K562 (cell line): ENCODE results near the gene PLIN5. TPM values are rescaled to one million over a fixed set of nuclear protein-coding genes. Genes with fewer than 3 reads are reported as not detected.

Source experiments
- ARID3B ChIP-seq: fragments of 250-450 bp; sonication (Bioruptor Pico); IDR thresholded peaks from 2 replicates; pipeline ENCODE4 v1.4.0; 2020; ENCODE audit warnings: borderline replicate concordance
- CTCF ChIP-seq, 3 experiments: IDR thresholded peaks in 2 of 3; conservative IDR thresholded peaks in 1 of 3; 2 replicates each; pipeline ENCODE4 v1.5.1; 2011 to 2012; ENCODE audit warnings: low read length in 3 of 3, mild to moderate bottlenecking in 3 of 3, control low read depth in 2 of 3, improper control_type of control experiment in 1 of 3, inconsistent platforms in 1 of 3, low read depth in 1 of 3, mixed read lengths in 1 of 3, moderate library complexity in 1 of 3; ENCODE audit not compliant: insufficient read depth in 2 of 3
- FOXJ3 ChIP-seq: sonication (generic); formaldehyde crosslinking; IDR thresholded peaks from 2 replicates; pipeline ENCODE4 v1.4.0; 2020; ENCODE audit warnings: mild to moderate bottlenecking, missing genetic modification reagents
- JUN ChIP-seq, 2 experiments: sonication (generic) in 1 of 2; formaldehyde crosslinking in 1 of 2; IDR thresholded peaks; 2 replicates each; pipeline versions ENCODE4 v1.6.1 to v1.8.0; 2012 to 2022; ENCODE audit warnings: borderline replicate concordance in 2 of 2, mild to moderate bottlenecking in 2 of 2, improper control_type of control experiment in 1 of 2, low read depth in 1 of 2, low read length in 1 of 2, missing genetic modification reagents in 1 of 2
- KAT2B ChIP-seq: IDR thresholded peaks from one replicate; pipeline ENCODE4 v1.6.1; 2012; ENCODE audit warnings: low read depth, mild to moderate bottlenecking, control low read depth, inconsistent platforms, low read length, moderate library complexity
- KAT8 ChIP-seq: fragments of 450-650 bp; IDR thresholded peaks from 2 replicates; pipeline ENCODE4 v1.6.1; 2016; ENCODE audit warnings: low read depth, mild to moderate bottlenecking
- MBD2 ChIP-seq: sonication (generic); IDR thresholded peaks from 2 replicates; pipeline ENCODE4 v1.6.1; 2016; ENCODE audit warnings: low read depth, borderline replicate concordance
- MYC ChIP-seq, 2 experiments: fragments of 250-450 bp in 1 of 2; sonication (Bioruptor Pico) in 1 of 2; IDR thresholded peaks; 2 replicates each; pipeline versions ENCODE4 v1.5.1 to v1.6.1; 2012 to 2021; ENCODE audit warnings: low read depth in 2 of 2, borderline replicate concordance in 1 of 2, improper control_type of control experiment in 1 of 2, low read length in 1 of 2, mild to moderate bottlenecking in 1 of 2, moderate library complexity in 1 of 2
- NONO ChIP-seq, 2 experiments: fragments of 200-400 bp in 1 of 2; fragments of 450-650 bp in 1 of 2; formaldehyde crosslinking in 1 of 2; IDR thresholded peaks; 2 replicates each; pipeline ENCODE4 v1.6.1; 2017; ENCODE audit warnings: low read depth in 2 of 2, mild to moderate bottlenecking in 2 of 2, moderate library complexity in 2 of 2, low read length in 1 of 2
- TGIF2 ChIP-seq: sonication (generic); formaldehyde crosslinking; IDR thresholded peaks from 2 replicates; pipeline ENCODE4 v1.8.1; 2022; ENCODE audit warnings: mild to moderate bottlenecking, missing genetic modification reagents, moderate library complexity
- THRB ChIP-seq: fragments of 450-650 bp; formaldehyde crosslinking; conservative IDR thresholded peaks from 2 replicates; pipeline ENCODE4 v1.4.0; 2022; ENCODE audit warnings: mild to moderate bottlenecking, missing genetic modification characterization
- ZNF398 ChIP-seq: fragments of 250-450 bp; sonication (Bioruptor Pico); IDR thresholded peaks from 2 replicates; pipeline ENCODE4 v1.8.0; 2021; ENCODE audit warnings: moderate library complexity, mild to moderate bottlenecking, inconsistent platforms
- ZNF507 ChIP-seq: conservative IDR thresholded peaks from 2 replicates; pipeline ENCODE4 v1.6.1; 2017; ENCODE audit warnings: missing genetic modification characterization, missing compliant biosample characterization
- ZNF778 ChIP-seq: fragments of 450-650 bp; formaldehyde crosslinking; IDR thresholded peaks from 2 replicates; pipeline ENCODE4 v1.4.0; 2020; ENCODE audit warnings: mild to moderate bottlenecking, moderate library complexity
- polyA plus RNA-seq, 8 experiments: library from polyadenylated mRNA; depleted of rRNA in 4 of 8; stranded (reverse) in 5 of 8; unstranded in 3 of 8; fragments of >200 nt; fragmentation: Nextera tagmentation in 2 of 8; fragmentation: Illumina TruSeq in 1 of 8; extraction: Ambion mirVana in 2 of 8; extraction: Trizol in 1 of 8; gene quantifications; 2 replicates each; pipeline versions ENCODE4 v1.2.1 to v1.2.3, GENCODE V29; 2011 to 2014; ENCODE audit warnings: inconsistent platforms in 1 of 8, missing spikeins in 1 of 8
- total RNA-seq, 7 experiments: library from RNA; depleted of rRNA in 6 of 7; stranded (reverse); fragments of >200 nt in 6 of 7; fragmentation: Illumina TruSeq in 2 of 7; extraction: Trizol in 2 of 7; gene quantifications; 2 replicates each; pipeline versions ENCODE4 v1.2.1 to v1.2.3, GENCODE V29; 2011 to 2021; ENCODE audit warnings: low replicate concordance in 1 of 7

PLIN5 gene
- total and polyA plus RNA-seq, 9 of the 15 experiments (the other 6 are each of a cell fraction or from before 2014, with no cell fraction given): 0.04 to 1.3 (median 0.50) TPM

- TF ChIP-seq ARID3B (CRISPR knock-in tag): no peak
- TF ChIP-seq ZNF507 (tag): no peak
- peak; percentile 87 for TF ChIP-seq MBD2
- TF ChIP-seq KAT8: no peak
- no peak for TF ChIP-seq JUN (IDR thresholded peaks at IDR 0.05; ENCODE audit: borderline replicate concordance, low read depth, low read length)
- no peak for TF ChIP-seq JUN (CRISPR knock-in tag; IDR thresholded peaks at IDR 0.05; ENCODE audit: borderline replicate concordance)
- TF ChIP-seq CTCF (IDR thresholded peaks at IDR 0.05 in 2 of 3, conservative IDR thresholded peaks at IDR 0.05 in 1 of 3; ENCODE audit: insufficient read depth in 2 of 3, low read depth in 1 of 3, low read length in 3 of 3): no peak
- no peak for TF ChIP-seq NONO (IDR thresholded peaks at IDR 0.05; ENCODE audit: low read depth in 2 of 2, low read length in 1 of 2)
- TF ChIP-seq TGIF2 (CRISPR knock-in tag): no peak
- no peak for TF ChIP-seq ZNF398 (CRISPR knock-in tag)
- no peak for TF ChIP-seq FOXJ3 (CRISPR knock-in tag)
- TF ChIP-seq THRB: no peak
- TF ChIP-seq ZNF778 (CRISPR knock-in tag): no peak
- no peak for TF ChIP-seq MYC (IDR thresholded peaks at IDR 0.05; ENCODE audit: low read depth, low read length)
- TF ChIP-seq MYC (CRISPR knock-in tag; IDR thresholded peaks at IDR 0.05; ENCODE audit: borderline replicate concordance, low read depth): no peak
- TF ChIP-seq KAT2B: no peak
These were observed 20.9 kb upstream of the PLIN5 start (continued) for GRCh38 chr19:4555657-4556561.
